ENCODE results near the gene TNS1.

The TNS1 gene

GRCh38 chr2:217868911-217869334 is 133.9 kb downstream of the TNS1 start:
- H3K27ac ChIP-seq (replicated peaks): no peak overlapping the region
- H3K4me3 ChIP-seq (replicated peaks; ENCODE audit: insufficient read depth, low read length): no peak overlapping the region
- DNase-seq (ENCODE audit: low read depth in 1 of 2, low spot score in 1 of 2): no peak
- no peaks in the 10 kb centered on the region for H3K27me3 ChIP-seq (ENCODE audit: insufficient read depth, poor library complexity, severe bottlenecking)
- TF ChIP-seq CTCF (IDR thresholded peaks at IDR 0.05; ENCODE audit: insufficient read depth, low read length) (no peak), REST (IDR thresholded peaks at IDR 0.05; ENCODE audit: insufficient replicate concordance, low read depth) (no peak)

- no peak overlapping the region for H3K4me3 ChIP-seq (replicated peaks; ENCODE audit: insufficient read depth, low read length)
- no peak for DNase-seq (ENCODE audit: low read depth in 1 of 2, low spot score in 1 of 2)
- no peaks in the 10 kb centered on the region for H3K27me3 ChIP-seq (ENCODE audit: insufficient read depth, poor library complexity, severe bottlenecking)
- no peak overlapping the region for H3K27ac ChIP-seq (replicated peaks)
- TF ChIP-seq POLR2AphosphoS5 (IDR thresholded peaks at IDR 0.05; ENCODE audit: low read depth): no peak
- TF ChIP-seq REST (IDR thresholded peaks at IDR 0.05; ENCODE audit: insufficient replicate concordance, low read depth): no peak
- TF ChIP-seq SPI1 (IDR thresholded peaks at IDR 0.05; ENCODE audit: borderline replicate concordance, low read depth): no peak
- no peak for TF ChIP-seq CTCF (IDR thresholded peaks at IDR 0.05; ENCODE audit: insufficient read depth, low read length)
- no peak for TF ChIP-seq GABPA (IDR thresholded peaks at IDR 0.05; ENCODE audit: low read depth)
Observed at GRCh38 chr2:217868265-217868892, 134.4 kb downstream of the TNS1 start.

- no peak for DNase-seq (ENCODE audit: low read depth in 1 of 2, low spot score in 1 of 2)
- no peak overlapping the region for H3K27ac ChIP-seq (replicated peaks)
- no peak overlapping the region for H3K4me3 ChIP-seq (replicated peaks; ENCODE audit: insufficient read depth, low read length)
- no peaks in the 10 kb centered on the region for H3K27me3 ChIP-seq (ENCODE audit: insufficient read depth, poor library complexity, severe bottlenecking)
- TF ChIP-seq REST (IDR thresholded peaks at IDR 0.05; ENCODE audit: insufficient replicate concordance, low read depth) (no peak), SPI1 (IDR thresholded peaks at IDR 0.05; ENCODE audit: borderline replicate concordance, low read depth) (no peak), GABPA (IDR thresholded peaks at IDR 0.05; ENCODE audit: low read depth) (no peak), POLR2AphosphoS5 (IDR thresholded peaks at IDR 0.05; ENCODE audit: low read depth) (no peak), CTCF (IDR thresholded peaks at IDR 0.05; ENCODE audit: insufficient read depth, low read length) (no peak)
Observed at GRCh38 chr2:217866457-217866856, 136.3 kb downstream of the TNS1 start.
